Measurements from ENCODE around the gene RPL13A.
"Not testable (repeated sequence)": the region's sequence is repeated elsewhere in the genome, so short reads cannot be mapped to it uniquely, and the experiment has no call there.

The RPL13A gene

GRCh38 chr19:49468746-49469447, 18.5 kb upstream of the RPL13A start:
- H3K36me3 ChIP-seq, result peaks cover 29% of the 10 kb centered on the region
- no peaks in the 10 kb centered on the region for H3K27me3 ChIP-seq
- no peak overlapping the region for H3K4me3 ChIP-seq (ENCODE audit: low read depth in 1 of 2, low read length in 1 of 2)
- H3K4me1 ChIP-seq (ENCODE audit: control insufficient read depth in 1 of 2, insufficient read depth in 1 of 2, low read depth in 1 of 2, low read length in 1 of 2), result peaks cover 4 to 7% of the 10 kb centered on the region in 2 experiments
- no peaks in the 10 kb centered on the region for H3K9me3 ChIP-seq
- TF ChIP-seq, protein P1, sequence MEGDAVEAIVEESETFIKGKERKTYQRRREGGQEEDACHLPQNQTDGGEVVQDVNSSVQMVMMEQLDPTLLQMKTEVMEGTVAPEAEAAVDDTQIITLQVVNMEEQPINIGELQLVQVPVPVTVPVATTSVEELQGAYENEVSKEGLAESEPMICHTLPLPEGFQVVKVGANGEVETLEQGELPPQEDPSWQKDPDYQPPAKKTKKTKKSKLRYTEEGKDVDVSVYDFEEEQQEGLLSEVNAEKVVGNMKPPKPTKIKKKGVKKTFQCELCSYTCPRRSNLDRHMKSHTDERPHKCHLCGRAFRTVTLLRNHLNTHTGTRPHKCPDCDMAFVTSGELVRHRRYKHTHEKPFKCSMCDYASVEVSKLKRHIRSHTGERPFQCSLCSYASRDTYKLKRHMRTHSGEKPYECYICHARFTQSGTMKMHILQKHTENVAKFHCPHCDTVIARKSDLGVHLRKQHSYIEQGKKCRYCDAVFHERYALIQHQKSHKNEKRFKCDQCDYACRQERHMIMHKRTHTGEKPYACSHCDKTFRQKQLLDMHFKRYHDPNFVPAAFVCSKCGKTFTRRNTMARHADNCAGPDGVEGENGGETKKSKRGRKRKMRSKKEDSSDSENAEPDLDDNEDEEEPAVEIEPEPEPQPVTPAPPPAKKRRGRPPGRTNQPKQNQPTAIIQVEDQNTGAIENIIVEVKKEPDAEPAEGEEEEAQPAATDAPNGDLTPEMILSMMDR (IDR thresholded peaks at IDR 0.05), result no peak
- no peak overlapping the region for H3K27ac ChIP-seq

GRCh38 chr19:49469828-49470614, 17.4 kb upstream of the RPL13A start:
- Histone ChIP-seq H3K9me3 (no peaks in the 10 kb centered on the region), H3K4me3 (ENCODE audit: low read depth in 1 of 2, low read length in 1 of 2) (no peak overlapping the region), H3K27me3 (peaks cover 4% of the 10 kb centered on the region), H3K36me3 (peaks cover 20% of the 10 kb centered on the region), H3K27ac (no peak overlapping the region), H3K4me1 (ENCODE audit: control insufficient read depth in 1 of 2, insufficient read depth in 1 of 2, low read depth in 1 of 2, low read length in 1 of 2) (peaks cover 11 to 16% of the 10 kb centered on the region in 2 experiments)
- TF ChIP-seq, protein P1 (IDR thresholded peaks at IDR 0.05), result peak; percentile 20

GRCh38 chr19:49470615-49470978, 16.8 kb upstream of the RPL13A start:
- Histone ChIP-seq H3K4me3 (ENCODE audit: low read depth in 1 of 2, low read length in 1 of 2) (no peak overlapping the region), H3K27ac (no peak overlapping the region), H3K4me1 (ENCODE audit: control insufficient read depth in 1 of 2, insufficient read depth in 1 of 2, low read depth in 1 of 2, low read length in 1 of 2) (peaks cover 11 to 16% of the 10 kb centered on the region in 2 experiments), H3K9me3 (no peaks in the 10 kb centered on the region), H3K27me3 (peaks cover 8% of the 10 kb centered on the region), H3K36me3 (peaks cover 19% of the 10 kb centered on the region)
- TF ChIP-seq, protein P1 (IDR thresholded peaks at IDR 0.05), result no peak

DNA sequence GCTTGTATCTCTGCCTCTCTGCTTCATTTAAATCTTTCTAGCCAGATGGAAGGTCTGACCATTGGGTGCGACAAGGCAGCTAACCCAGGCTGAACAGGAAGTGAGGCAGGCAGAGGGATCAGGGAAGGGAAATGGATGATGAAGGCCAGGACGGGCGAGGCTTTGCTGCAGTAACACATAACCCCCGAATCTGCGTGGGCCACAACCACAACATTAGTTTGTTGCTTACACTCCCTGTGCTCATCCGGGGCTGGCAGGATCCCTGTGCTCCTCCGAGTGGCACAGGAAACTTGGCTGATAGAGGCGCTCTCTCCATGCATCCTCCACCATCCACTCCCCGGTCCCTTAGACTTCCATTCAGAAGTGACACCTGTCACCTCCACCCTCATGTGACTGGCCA, 14.5 kb upstream of the RPL13A start:
- peaks cover 5% of the 10 kb centered on the region for H3K36me3 ChIP-seq
- no peak overlapping the region for H3K27ac ChIP-seq

GRCh38 chr19:49473501-49473867, 13.9 kb upstream of the RPL13A start:
- peak overlapping the region; percentile 61 to 82 for H3K4me3 ChIP-seq (ENCODE audit: low read depth in 1 of 2, low read length in 1 of 2)
- H3K9me3 ChIP-seq, H3K36me3 ChIP-seq, H3K27me3 ChIP-seq: not testable (repeated sequence)
- peaks cover 11 to 20% of the 10 kb centered on the region in 2 experiments for H3K4me1 ChIP-seq (ENCODE audit: control insufficient read depth in 1 of 2, insufficient read depth in 1 of 2, low read depth in 1 of 2, low read length in 1 of 2)
- H3K27ac ChIP-seq, result peak overlapping the region; percentile 84

More for the DNA sequence above, 14.5 kb upstream of the RPL13A start:
- Histone ChIP-seq H3K4me3 (ENCODE audit: low read depth in 1 of 2, low read length in 1 of 2) (no peak overlapping the region), H3K4me1 (ENCODE audit: control insufficient read depth in 1 of 2, insufficient read depth in 1 of 2, low read depth in 1 of 2, low read length in 1 of 2) (peaks cover 11 to 16% of the 10 kb centered on the region in 2 experiments), H3K27me3 (peaks cover 8% of the 10 kb centered on the region), H3K9me3 (no peaks in the 10 kb centered on the region)
- TF ChIP-seq, protein P1 (IDR thresholded peaks at IDR 0.05), result no peak
